ENCODE results near the gene WSCD1. TPM values are rescaled to one million over a fixed set of nuclear protein-coding genes. Genes with fewer than 3 reads are reported as not detected.

WSCD1 gene
- total RNA-seq, 1 donor from 2014 or later = 15.3 TPM

- no peak for DNase-seq (ENCODE audit: low read depth)
Observed at GRCh38 chr17:6085812-6086211, 15.6 kb downstream of the WSCD1 start.

GRCh38 chr17:6086603-6087400 lies 16.6 kb downstream of the WSCD1 start:
- DNase-seq (ENCODE audit: low read depth) = no peak

GRCh38 chr17:6088141-6088540 lies 18.0 kb downstream of the WSCD1 start:
- DNase-seq (ENCODE audit: low read depth) = no peak

GRCh38 chr17:6090253-6090652 lies 20.1 kb downstream of the WSCD1 start:
- no peak for DNase-seq (ENCODE audit: low read depth)

- DNase-seq (ENCODE audit: low read depth) = no peak
Observed at GRCh38 chr17:6092182-6092902, 22.2 kb downstream of the WSCD1 start.

- DNase-seq (ENCODE audit: low read depth) = no peak
Observed at GRCh38 chr17:6092903-6093468, 22.8 kb downstream of the WSCD1 start.

- no peak for DNase-seq (ENCODE audit: low read depth)
Observed at GRCh38 chr17:6094453-6094852, 24.3 kb downstream of the WSCD1 start.

GRCh38 chr17:6094926-6095325 lies 24.7 kb downstream of the WSCD1 start:
- no peak for DNase-seq (ENCODE audit: low read depth)

GRCh38 chr17:6095501-6095900 lies 25.3 kb downstream of the WSCD1 start:
- DNase-seq (ENCODE audit: low read depth) = no peak

GRCh38 chr17:6096201-6097004 lies 26.2 kb downstream of the WSCD1 start:
- DNase-seq (ENCODE audit: low read depth) = no peak

GRCh38 chr17:6097005-6097279 lies 26.8 kb downstream of the WSCD1 start:
- DNase-seq (ENCODE audit: low read depth) = no peak

- no peak for DNase-seq (ENCODE audit: low read depth)
Observed at GRCh38 chr17:6098050-6098822, 28.1 kb downstream of the WSCD1 start.

- no peak for DNase-seq (ENCODE audit: low read depth)
Observed at GRCh38 chr17:6098823-6099180, 28.6 kb downstream of the WSCD1 start.

GRCh38 chr17:6099492-6099891 lies 29.3 kb downstream of the WSCD1 start:
- no peak for DNase-seq (ENCODE audit: low read depth)

- DNase-seq (ENCODE audit: low read depth) = no peak
Observed at GRCh38 chr17:6100146-6100545, 30.0 kb downstream of the WSCD1 start.

GRCh38 chr17:6100891-6101500 lies 30.8 kb downstream of the WSCD1 start:
- no peak for DNase-seq (ENCODE audit: low read depth)

GRCh38 chr17:6101706-6102105 lies 31.5 kb downstream of the WSCD1 start:
- no peak for DNase-seq (ENCODE audit: low read depth)

GRCh38 chr17:6102615-6103014 lies 32.4 kb downstream of the WSCD1 start:
- no peak for DNase-seq (ENCODE audit: low read depth)

GRCh38 chr17:6104956-6105648 lies 34.9 kb downstream of the WSCD1 start:
- no peak for DNase-seq (ENCODE audit: low read depth)

- DNase-seq (ENCODE audit: low read depth) = no peak
Observed at GRCh38 chr17:6105649-6106007, 35.4 kb downstream of the WSCD1 start.

GRCh38 chr17:6106212-6106611 lies 36.0 kb downstream of the WSCD1 start:
- no peak for DNase-seq (ENCODE audit: low read depth)
